Right ventricle myocardium superior (tissue), 1 donor: ENCODE measurements around the gene CCDC150. TPM values are rescaled to one million over a fixed set of nuclear protein-coding genes. Genes with fewer than 3 reads are reported as not detected.

Experiments
- ATAC-seq: fragments of 200-7000 bp; cut with Tn5 transposase; one replicate; pipeline ENCODE4 v1.9.1; 2020; ENCODE audit warnings: mild to moderate bottlenecking; ENCODE audit not compliant: poor library complexity
- DNase-seq: peaks from one replicate; pipeline ENCODE4 v3.0.0-alpha.2; 2020
- intact Hi-C: fragments of 100-400 bp; cut with DNase I; formaldehyde crosslinking; loops from one replicate; pipeline ENCODE4 v1.11.2; 2022
- total RNA-seq: library from RNA; stranded (reverse); fragmentation: NEBNext Ultra II Directional; extraction: Animal tissue kit (Norgen Biotek cat#: 25700); gene quantifications from one replicate; pipeline ENCODE4 v1.2.1, GENCODE V29; 2021
- donor health status: DM: no; HTN: yes; CAD: no; lungs with severe emphysema.

CCDC150 gene
- total RNA-seq, 1 donor from 2014 or later: 0.97 TPM

GRCh38 chr2:196745711-196746110 lies 106.2 kb downstream of the CCDC150 start:
- ATAC-seq (no peak), DNase-seq (no peak)
- intact Hi-C loops: no loop called here

- intact Hi-C loops: no loop called here
- ATAC-seq (no peak), DNase-seq (no peak)
These were observed 107.9 kb downstream of the CCDC150 start for GRCh38 chr2:196747400-196747799.

- ATAC-seq: no peak
- no peak for DNase-seq
- intact Hi-C loops: no loop called here
These were observed 108.6 kb downstream of the CCDC150 start for GRCh38 chr2:196748123-196748522.

GRCh38 chr2:196750291-196750923 lies 110.9 kb downstream of the CCDC150 start:
- no peak for ATAC-seq
- intact Hi-C loops: no loop called here

GRCh38 chr2:196750977-196751631 lies 111.6 kb downstream of the CCDC150 start:
- peak; percentile 64 for DNase-seq
- peak; percentile 68 for ATAC-seq
- intact Hi-C loops: no loop called here

More at GRCh38 chr2:196750291-196750923, 110.9 kb downstream of the CCDC150 start:
- DNase-seq: no peak

- ATAC-seq: peak; percentile 85
These were observed 119.2 kb downstream of the CCDC150 start for GRCh38 chr2:196758474-196759377.

GRCh38 chr2:196759378-196759706 lies 119.8 kb downstream of the CCDC150 start:
- no peak for DNase-seq
- peak; percentile 54 for ATAC-seq
- intact Hi-C loops: loop anchor here (5.0 kb wide), 1 partner anchor 462 kb away; no protein-coding TSS in a partner anchor

More at GRCh38 chr2:196758474-196759377, 119.2 kb downstream of the CCDC150 start:
- DNase-seq: no peak
- intact Hi-C loops: loop anchor here (5.0 kb wide), 1 partner anchor 461 kb away; no protein-coding TSS in a partner anchor

- intact Hi-C loops: no loop called here
- ATAC-seq (no peak), DNase-seq (no peak)
These were observed 127.6 kb downstream of the CCDC150 start for GRCh38 chr2:196767101-196767500.

Other genes starting within 250 kb of the CCDC150 start
- 29.2 TPM for gene HECW2, start 46.2 kb upstream of the CCDC150 start, total RNA-seq
- gene GTF3C3, start 160.0 kb downstream of the CCDC150 start, total RNA-seq: 20.0 TPM
- gene C2orf66, start 169.6 kb downstream of the CCDC150 start, total RNA-seq: not detected